ENCODE measurements around the gene UGT2B10. TPM values are rescaled to one million over a fixed set of nuclear protein-coding genes. Genes with fewer than 3 reads are reported as not detected.

Gene UGT2B10
- total and polyA plus RNA-seq, 2 of the 13 experiments (the other 11 are each of a cell fraction or from before 2014, with no cell fraction given) = 107 to 148 TPM

DNA sequence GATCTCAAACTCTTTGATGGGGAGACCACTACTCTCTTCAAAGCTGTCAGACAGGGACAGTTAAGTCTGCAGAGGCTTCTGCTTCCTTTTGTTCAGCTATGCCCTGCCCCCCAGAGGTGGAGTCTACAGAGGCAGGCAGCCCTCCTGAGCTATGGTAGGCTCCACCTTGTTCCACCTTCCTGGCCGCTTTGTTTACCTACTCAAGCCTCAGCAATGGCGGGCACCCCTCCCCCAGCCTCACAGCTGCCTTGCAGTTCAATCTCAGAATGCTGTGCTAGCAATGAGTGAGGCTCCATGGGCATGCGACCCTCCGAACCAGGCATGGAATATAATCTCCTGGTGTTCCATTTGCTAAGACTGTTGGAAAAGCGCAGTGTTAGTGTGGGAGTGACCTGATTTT lies 42.1 kb upstream of the UGT2B10 start (continued):
- TF ChIP-seq, protein P1, sequence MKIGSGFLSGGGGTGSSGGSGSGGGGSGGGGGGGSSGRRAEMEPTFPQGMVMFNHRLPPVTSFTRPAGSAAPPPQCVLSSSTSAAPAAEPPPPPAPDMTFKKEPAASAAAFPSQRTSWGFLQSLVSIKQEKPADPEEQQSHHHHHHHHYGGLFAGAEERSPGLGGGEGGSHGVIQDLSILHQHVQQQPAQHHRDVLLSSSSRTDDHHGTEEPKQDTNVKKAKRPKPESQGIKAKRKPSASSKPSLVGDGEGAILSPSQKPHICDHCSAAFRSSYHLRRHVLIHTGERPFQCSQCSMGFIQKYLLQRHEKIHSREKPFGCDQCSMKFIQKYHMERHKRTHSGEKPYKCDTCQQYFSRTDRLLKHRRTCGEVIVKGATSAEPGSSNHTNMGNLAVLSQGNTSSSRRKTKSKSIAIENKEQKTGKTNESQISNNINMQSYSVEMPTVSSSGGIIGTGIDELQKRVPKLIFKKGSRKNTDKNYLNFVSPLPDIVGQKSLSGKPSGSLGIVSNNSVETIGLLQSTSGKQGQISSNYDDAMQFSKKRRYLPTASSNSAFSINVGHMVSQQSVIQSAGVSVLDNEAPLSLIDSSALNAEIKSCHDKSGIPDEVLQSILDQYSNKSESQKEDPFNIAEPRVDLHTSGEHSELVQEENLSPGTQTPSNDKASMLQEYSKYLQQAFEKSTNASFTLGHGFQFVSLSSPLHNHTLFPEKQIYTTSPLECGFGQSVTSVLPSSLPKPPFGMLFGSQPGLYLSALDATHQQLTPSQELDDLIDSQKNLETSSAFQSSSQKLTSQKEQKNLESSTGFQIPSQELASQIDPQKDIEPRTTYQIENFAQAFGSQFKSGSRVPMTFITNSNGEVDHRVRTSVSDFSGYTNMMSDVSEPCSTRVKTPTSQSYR (CRISPR knock-in tag; IDR thresholded peaks at IDR 0.05; ENCODE audit: borderline replicate concordance) = peak; percentile 20; the same call in 1 of the 2 replicates
- TF ChIP-seq NR3C1 (CRISPR knock-in tag; IDR thresholded peaks at IDR 0.05) = no peak
- no peak for TF ChIP-seq PHF5A (CRISPR knock-in tag; IDR thresholded peaks at IDR 0.05; ENCODE audit: low read depth, unreplicated experiment)
- TF ChIP-seq TBX2 (CRISPR knock-in tag; IDR thresholded peaks at IDR 0.05; ENCODE audit: borderline replicate concordance) = no peak
- TF ChIP-seq ZMYM4 (CRISPR knock-in tag; IDR thresholded peaks at IDR 0.05) = peak; percentile 63; the same call in 1 of the 2 replicates
- TF ChIP-seq ZFP82 (CRISPR knock-in tag; IDR thresholded peaks at IDR 0.05; ENCODE audit: borderline replicate concordance) = no peak
- no peak for TF ChIP-seq KLF12 (CRISPR knock-in tag; IDR thresholded peaks at IDR 0.05; ENCODE audit: borderline replicate concordance)
- no peak for TF ChIP-seq ZNF34 (CRISPR knock-in tag; IDR thresholded peaks at IDR 0.05; ENCODE audit: borderline replicate concordance)
- TF ChIP-seq RXRB (CRISPR knock-in tag; IDR thresholded peaks at IDR 0.05; ENCODE audit: borderline replicate concordance) = no peak

- no peak for DNase-seq (ENCODE audit: low spot score)
- Histone ChIP-seq H2AFZ (ENCODE audit: low read length) (no peak overlapping the region), H3K9ac (ENCODE audit: insufficient read depth, low read depth, low read length) (no peak overlapping the region), H3K4me3 (replicated peaks in 1 of 3; ENCODE audit: insufficient read depth in 1 of 3, low read depth in 2 of 3, low read length in 3 of 3) (no peak overlapping the region), H3K4me1 (ENCODE audit: insufficient read depth, low read length) (0 out of 2 replicates have a peak, but pooled peaks cover 8% of the 10 kb centered on the region), H3K79me2 (ENCODE audit: insufficient read depth, low read length) (no peaks in the 10 kb centered on the region), H3K27ac (ENCODE audit: extremely low read length, insufficient read depth, low read length) (no peak overlapping the region), H3K27me3 (ENCODE audit: control insufficient read depth in 1 of 2, insufficient read depth in 2 of 2, low read length in 2 of 2) (no peaks in the 10 kb centered on the region), H3K4me2 (ENCODE audit: low read depth, low read length) (no peak overlapping the region), H3K36me3 (replicated peaks in 1 of 2; ENCODE audit: control insufficient read depth in 1 of 2, insufficient read depth in 2 of 2, low read length in 2 of 2) (no peaks in the 10 kb centered on the region), H3K9me3 (ENCODE audit: low read length) (peaks cover 21% of the 10 kb centered on the region), H4K20me1 (ENCODE audit: insufficient read depth, low read length) (no peaks in the 10 kb centered on the region)
- FAIRE-seq = no peak
- in situ Hi-C loops (cut with HindIII; ENCODE audit: extremely low pct_ligation_motif_present, low pct_unique_long_range_greater_than_20kb) (no loop called here), intact Hi-C loops (cut with micrococcal nuclease; ENCODE audit: unreplicated experiment) (no loop called here)
- POLR2A ChIA-PET = no interaction called here
- CTCF ChIA-PET (ENCODE audit: low intra/inter-chr PET ratio, low total read pairs) = no interaction called here
- no peak for ATAC-seq
- 76% methylated on average over 1 of the region's 1 CpG for WGBS (ENCODE audit: low lambda C conversion rate)
- no TSS peak for BruUV-seq (replicated peaks)
- no peak for TF ChIP-seq KAT8 (CRISPR knock-in tag; IDR thresholded peaks at IDR 0.05)
- no peak for TF ChIP-seq ZNF276 (CRISPR knock-in tag; IDR thresholded peaks at IDR 0.05; ENCODE audit: low read depth)
- no peak for TF ChIP-seq FOXA3 (CRISPR knock-in tag; IDR thresholded peaks at IDR 0.05)
- no peak for TF ChIP-seq AHR (CRISPR knock-in tag; IDR thresholded peaks at IDR 0.05)
- TF ChIP-seq PBX2 (CRISPR knock-in tag; IDR thresholded peaks at IDR 0.05) = no peak
- TF ChIP-seq NR2C2 (CRISPR knock-in tag; IDR thresholded peaks at IDR 0.05; ENCODE audit: borderline replicate concordance) = no peak
- no peak for TF ChIP-seq SP4 (CRISPR knock-in tag; IDR thresholded peaks at IDR 0.05)
Observed at GRCh38 chr4:68780232-68780631, 35.6 kb upstream of the UGT2B10 start.
